GM12878 (cell line): Measurements from ENCODE around the gene RIPOR1. TPM values are rescaled to one million over a fixed set of nuclear protein-coding genes. Genes with fewer than 3 reads are reported as not detected.
A peak's percentile ranks its signal among the peaks of the same experiment; 100 is the strongest.

Source experiments
- ATAC-seq: fragments of 200-7000 bp; cut with Tn5 transposase; 3 replicates; pipeline ENCODE4 v1.9.1; 2020; ENCODE audit warnings: mild to moderate bottlenecking, moderate library complexity
- BruUV-seq: library from RNA; stranded (reverse); fragments of 400-500 nt; replicated peaks from 2 replicates; lab custom pipeline; 2021; lab: Mats Ljungman, UMichigan
- CTCF ChIA-PET: fragments of 300-600 bp; sonication (Branson Sonifier 250); formaldehyde crosslinking; extraction: SDS; loops from one replicate; lab custom pipeline; 2021; ENCODE audit warnings: inconsistent platforms; lab: Yijun Ruan, JAX
- POLR2A ChIA-PET: fragments of 350-600 bp; formaldehyde crosslinking; extraction: SDS; loops from one replicate; lab custom pipeline; 2021; ENCODE audit warnings: inconsistent platforms; lab: Charles Lee
- RAD21 ChIA-PET: fragments of 300-600 bp; sonication (Branson Sonifier 250); formaldehyde crosslinking; loops from one replicate; lab custom pipeline; 2023; ENCODE audit warnings: antibody characterized with exemption; ENCODE audit not compliant: unreplicated experiment; lab: Charles Lee
- SMC1A ChIA-PET: fragments of 300-600 bp; sonication (Branson Sonifier 250); formaldehyde crosslinking; loops from one replicate; lab custom pipeline; 2023; ENCODE audit not compliant: unreplicated experiment, uncharacterized antibody; lab: Charles Lee
- DNase-seq: peaks from one replicate; pipeline ENCODE4 v3.0.0-alpha.2; 2011; ENCODE audit warnings: low read depth, low spot score
- FAIRE-seq: peaks from 3 replicates; lab custom pipeline; 2011; peaks lifted over from hg19 to GRCh38; lab: Jason Lieb, UNC
- H2AFZ ChIP-seq: 2 replicates; pipeline ENCODE4 v1.6.0; 2011; ENCODE audit warnings: low read depth, low read length, control low read depth; ENCODE audit not compliant: control insufficient read depth
- H3K27ac ChIP-seq: 2 replicates; pipeline ENCODE4 v1.5.1; 2011; ENCODE audit warnings: control low read depth; ENCODE audit not compliant: control insufficient read depth, insufficient read depth
- H3K27me3 ChIP-seq, 2 experiments: replicated peaks in 1 of 2; 2 replicates each; pipeline versions ENCODE4 v1.6.0 to v1.6.1; 2011; ENCODE audit warnings: low read length in 1 of 2; ENCODE audit not compliant: control insufficient read depth in 2 of 2, insufficient read depth in 2 of 2
- H3K36me3 ChIP-seq, 2 experiments: 2 replicates each; pipeline ENCODE4 v1.5.1; 2011; ENCODE audit warnings: low read length in 1 of 2; ENCODE audit not compliant: control insufficient read depth in 2 of 2, insufficient read depth in 2 of 2
- H3K4me1 ChIP-seq: 2 replicates; pipeline ENCODE4 v1.6.1; 2011; ENCODE audit warnings: mild to moderate bottlenecking, low read length, moderate library complexity, mixed read lengths; ENCODE audit not compliant: control insufficient read depth, insufficient read depth
- H3K4me2 ChIP-seq: 2 replicates; pipeline ENCODE4 v1.6.0; 2011; ENCODE audit warnings: control low read depth; ENCODE audit not compliant: control insufficient read depth, insufficient read depth
- H3K4me3 ChIP-seq: fragments of 200-600 bp; sonication (generic); 2 replicates; pipeline ENCODE4 v1.5.1; 2016
- H3K79me2 ChIP-seq: 2 replicates; pipeline ENCODE4 v1.6.0; 2011; ENCODE audit warnings: low read length; ENCODE audit not compliant: control insufficient read depth, insufficient read depth
- H3K9ac ChIP-seq: 2 replicates; pipeline ENCODE4 v1.8.0; 2011; ENCODE audit warnings: low read length, control low read depth, mixed read lengths; ENCODE audit not compliant: control insufficient read depth, insufficient read depth
- H3K9me3 ChIP-seq: replicated peaks from 3 replicates; pipeline ENCODE4 v1.5.1; 2011; ENCODE audit warnings: mild to moderate bottlenecking, low read length; ENCODE audit not compliant: control insufficient read depth, insufficient read depth
- H4K20me1 ChIP-seq: 2 replicates; pipeline ENCODE4 v1.6.0; 2011; ENCODE audit not compliant: control insufficient read depth, insufficient read depth
- NFIC ChIP-seq: IDR thresholded peaks from 2 replicates; pipeline ENCODE4 v1.6.1; 2012; ENCODE audit warnings: low read depth, mild to moderate bottlenecking, inconsistent platforms, low read length, moderate library complexity
- NFYA ChIP-seq: IDR thresholded peaks from 2 replicates; pipeline ENCODE4 v1.6.1; 2011; ENCODE audit warnings: low read depth, mild to moderate bottlenecking, low read length, improper control_type of control experiment, borderline replicate concordance
- NR2F1 ChIP-seq: fragments of 450-650 bp; conservative IDR thresholded peaks from 2 replicates; pipeline ENCODE4 v1.6.1; 2017; ENCODE audit warnings: mild to moderate bottlenecking
- RCOR1 ChIP-seq: conservative IDR thresholded peaks from 2 replicates; pipeline ENCODE4 v1.6.1; 2012; ENCODE audit warnings: low read depth, low read length, improper control_type of control experiment
- SIX5 ChIP-seq: IDR thresholded peaks from 2 replicates; pipeline ENCODE4 v1.6.1; 2011; ENCODE audit warnings: mild to moderate bottlenecking, low read depth, low read length, moderate library complexity; ENCODE audit not compliant: severe bottlenecking
- SMAD5 ChIP-seq: IDR thresholded peaks from 2 replicates; pipeline ENCODE4 v1.6.1; 2016; ENCODE audit warnings: antibody characterized with exemption, low read depth
- SMC3 ChIP-seq: IDR thresholded peaks from 2 replicates; pipeline ENCODE4 v1.6.1; 2011; ENCODE audit warnings: low read length, improper control_type of control experiment, borderline replicate concordance
- ZNF207 ChIP-seq: fragments of 450-650 bp; IDR thresholded peaks from 2 replicates; pipeline ENCODE4 v1.6.1; 2014; ENCODE audit warnings: antibody characterized with exemption, mild to moderate bottlenecking, borderline replicate concordance
- ZNF384 ChIP-seq: IDR thresholded peaks from 2 replicates; pipeline ENCODE4 v1.6.1; 2012; ENCODE audit warnings: low read depth, mild to moderate bottlenecking, low read length, improper control_type of control experiment, borderline replicate concordance
- WGBS: methylation state at CpG from one replicate; pipeline ENCODE4 v1.1.6; 2016; ENCODE audit warnings: low lambda C conversion rate; ENCODE audit not compliant: insufficient replicate concordance, insufficient coverage; ENCODE audit errors: missing lambda C conversion rate; 5-methylcytosine and 5-hydroxymethylcytosine counted together
- in situ Hi-C: fragments of 300-500 bp; cut with MboI; formaldehyde crosslinking; loops from 9 replicates; pipeline ENCODE4 v1.14.3; 2018; ENCODE audit warnings: mixed read lengths
- intact Hi-C: fragments of 100-400 bp; cut with micrococcal nuclease; formaldehyde crosslinking; loops from one replicate; pipeline ENCODE4 v1.14.2; 2022; ENCODE audit not compliant: unreplicated experiment
- polyA plus RNA-seq, 11 experiments: library from polyadenylated mRNA; depleted of rRNA in 4 of 11; unstranded in 6 of 11; stranded (reverse) in 5 of 11; fragments of >200 nt; fragmentation: Nextera tagmentation in 4 of 11; fragmentation: Illumina TruSeq in 1 of 11; extraction: Ambion mirVana in 4 of 11; extraction: Trizol in 1 of 11; gene quantifications; 1 replicate in 1 of 11; 2 replicates in 10 of 11; pipeline versions ENCODE4 v1.2.1 to v1.2.3, GENCODE V29; 2011 to 2016; ENCODE audit warnings: inconsistent platforms in 2 of 11, missing spikeins in 2 of 11, low read depth in 1 of 11
- total RNA-seq, 4 experiments: library from RNA; depleted of rRNA in 3 of 4; stranded (reverse); fragments of >200 nt in 3 of 4; fragmentation: Illumina TruSeq in 1 of 4; extraction: Trizol in 1 of 4; gene quantifications; 2 replicates each; pipeline versions ENCODE4 v1.2.1 to v1.2.3, GENCODE V29; 2013 to 2021
- TF ChIP-seq, protein P1 (sequence below): fragments of 150-350 bp; IDR thresholded peaks from 2 replicates; pipeline ENCODE4 v1.6.1; 2014; ENCODE audit warnings: mild to moderate bottlenecking, low read depth, low read length
- TF ChIP-seq, protein P2 (sequence below): IDR thresholded peaks from 2 replicates; pipeline ENCODE4 v1.6.1; 2011; ENCODE audit warnings: mild to moderate bottlenecking, low read depth, low read length, moderate library complexity; ENCODE audit not compliant: insufficient replicate concordance
- TF ChIP-seq, protein P3 (sequence below): IDR thresholded peaks from 2 replicates; pipeline ENCODE4 v1.6.1; 2011; ENCODE audit warnings: borderline replicate concordance, low read depth, mild to moderate bottlenecking, moderate library complexity, mixed read lengths, low read length; ENCODE audit not compliant: insufficient read depth; ENCODE audit errors: extremely low read length
- TF ChIP-seq, protein P4 (sequence below): fragments of 450-650 bp; formaldehyde crosslinking; IDR thresholded peaks from 2 replicates; pipeline ENCODE4 v1.4.0; 2022; ENCODE audit warnings: mild to moderate bottlenecking, moderate library complexity

RIPOR1 gene
- total and polyA plus RNA-seq, 10 of the 15 experiments (the other 5 are each of a cell fraction or from before 2014, with no cell fraction given), result 0.13 to 28.5 (median 7.0) TPM

DNA sequence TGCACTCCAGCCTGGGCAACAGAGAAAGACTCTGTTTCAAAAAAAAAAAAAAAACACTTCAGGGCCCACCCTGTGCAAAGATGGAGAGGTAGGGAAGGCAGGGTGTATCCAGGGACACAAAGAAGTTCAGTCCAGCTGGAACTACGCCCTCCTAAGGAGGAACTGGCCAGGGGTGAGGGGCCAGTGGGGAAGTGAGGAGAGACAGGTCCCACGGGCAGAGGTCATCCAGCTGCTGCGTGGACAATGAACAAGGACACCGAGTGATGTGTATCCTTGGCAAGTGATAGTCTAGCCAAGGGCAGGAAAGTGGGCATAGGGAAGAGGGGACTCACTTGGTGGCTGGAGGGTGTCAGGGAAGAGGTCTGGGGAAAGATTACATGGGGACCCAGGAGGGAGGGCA lies 9.4 kb upstream of the RIPOR1 start (continued):
- TF ChIP-seq, protein P1, sequence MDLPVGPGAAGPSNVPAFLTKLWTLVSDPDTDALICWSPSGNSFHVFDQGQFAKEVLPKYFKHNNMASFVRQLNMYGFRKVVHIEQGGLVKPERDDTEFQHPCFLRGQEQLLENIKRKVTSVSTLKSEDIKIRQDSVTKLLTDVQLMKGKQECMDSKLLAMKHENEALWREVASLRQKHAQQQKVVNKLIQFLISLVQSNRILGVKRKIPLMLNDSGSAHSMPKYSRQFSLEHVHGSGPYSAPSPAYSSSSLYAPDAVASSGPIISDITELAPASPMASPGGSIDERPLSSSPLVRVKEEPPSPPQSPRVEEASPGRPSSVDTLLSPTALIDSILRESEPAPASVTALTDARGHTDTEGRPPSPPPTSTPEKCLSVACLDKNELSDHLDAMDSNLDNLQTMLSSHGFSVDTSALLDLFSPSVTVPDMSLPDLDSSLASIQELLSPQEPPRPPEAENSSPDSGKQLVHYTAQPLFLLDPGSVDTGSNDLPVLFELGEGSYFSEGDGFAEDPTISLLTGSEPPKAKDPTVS, result no peak
- TF ChIP-seq SMAD5, result no peak
- no peak for TF ChIP-seq SMC3
- TF ChIP-seq, all 136 proteins: peak for 0

DNA sequence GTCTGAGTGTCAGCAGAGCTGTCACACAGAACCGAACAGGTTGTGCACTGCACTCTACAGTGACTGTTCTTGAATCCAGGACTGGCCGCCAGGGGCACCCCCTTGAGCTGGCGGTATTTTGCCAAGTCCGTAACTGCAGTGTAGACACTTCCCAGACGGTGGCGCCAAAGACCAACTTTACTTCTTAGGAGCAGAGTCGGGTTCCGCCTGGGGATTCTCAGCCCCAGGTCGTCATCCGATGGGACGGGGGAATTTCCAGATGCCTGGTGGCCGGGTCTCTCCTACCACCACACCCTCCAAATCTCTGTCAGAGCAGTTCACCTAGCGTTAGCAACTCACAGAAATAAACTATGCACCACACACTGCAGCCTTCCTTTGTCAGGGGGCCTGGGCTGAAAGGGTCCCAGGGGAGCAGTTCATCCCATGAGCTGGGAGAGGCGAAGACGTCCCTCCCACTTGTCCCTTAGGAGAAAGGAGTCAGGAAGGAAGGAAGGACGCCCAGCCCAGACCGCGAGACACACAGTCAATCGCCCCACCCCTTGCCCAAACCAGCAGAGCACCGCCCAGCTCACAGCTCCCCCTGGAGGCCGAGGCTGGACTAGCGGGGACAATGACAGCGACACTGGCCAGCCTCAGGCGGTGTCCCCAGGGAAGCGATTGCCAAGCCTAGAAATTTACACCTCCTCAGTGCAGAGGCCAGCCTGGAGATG lies 7.4 kb upstream of the RIPOR1 start:
- H3K79me2 ChIP-seq, result peaks cover 4% of the 10 kb centered on the region
- WGBS, result under 1% methylated on average over 25 of the region's 25 CpGs
- ATAC-seq (peak; percentile 86), DNase-seq (peak; percentile 87), FAIRE-seq (peak; percentile 87)
- ChIA-PET RAD21 (interaction anchor here (0.7 to 2.8 kb wide), 35 partner anchors 9 to 974 kb away, joined by 3 to 31 read pairs (median 6); partner anchors contain the start of genes ACD, ATP6V0D1, C16orf86 and CARMIL2), POLR2A (interaction anchor here (0.6 to 3.8 kb wide), 20 partner anchors 10 to 415 kb away, joined by 3 to 56 read pairs (median 3); partner anchors contain the start of genes ACD, ATP6V0D1, C16orf86 and CARMIL2), CTCF (interaction anchor here (0.5 to 14.1 kb wide), 54 partner anchors 8 to 1865 kb away, joined by 3 to 453 read pairs (median 5); partner anchors contain the start of genes ACD, AGRP, ATP6V0D1 and C16orf86), SMC1A (interaction anchor here (0.6 to 4.0 kb wide), 28 partner anchors 10 to 473 kb away, joined by 3 to 41 read pairs (median 6); partner anchors contain the start of genes ATP6V0D1, C16orf86, CARMIL2 and CTCF)
- no peaks in the 10 kb centered on the region for H3K9me3 ChIP-seq
- H2AFZ ChIP-seq, result peak overlapping the region; percentile 99
- H4K20me1 ChIP-seq, result no peaks in the 10 kb centered on the region
- peak overlapping the region; percentile 100 for H3K4me2 ChIP-seq
- intact Hi-C loops (loop anchor here (1.0 to 10.0 kb wide), 4 partner anchors 41 to 404 kb away; partner anchors contain the start of gene CTCF), in situ Hi-C loops (no loop called here)
- peak overlapping the region; percentile 86 for H3K9ac ChIP-seq
- peak overlapping the region; percentile 98 for H3K27ac ChIP-seq
- no TSS peak for BruUV-seq
- peak overlapping the region; percentile 70; the same call in 1 of the 2 replicates for H3K4me3 ChIP-seq
- H3K36me3 ChIP-seq, result no peaks in the 10 kb centered on the region
- no peaks in the 10 kb centered on the region for H3K27me3 ChIP-seq
- H3K4me1 ChIP-seq, result peaks cover 27% of the 10 kb centered on the region
- TF ChIP-seq, protein P2, sequence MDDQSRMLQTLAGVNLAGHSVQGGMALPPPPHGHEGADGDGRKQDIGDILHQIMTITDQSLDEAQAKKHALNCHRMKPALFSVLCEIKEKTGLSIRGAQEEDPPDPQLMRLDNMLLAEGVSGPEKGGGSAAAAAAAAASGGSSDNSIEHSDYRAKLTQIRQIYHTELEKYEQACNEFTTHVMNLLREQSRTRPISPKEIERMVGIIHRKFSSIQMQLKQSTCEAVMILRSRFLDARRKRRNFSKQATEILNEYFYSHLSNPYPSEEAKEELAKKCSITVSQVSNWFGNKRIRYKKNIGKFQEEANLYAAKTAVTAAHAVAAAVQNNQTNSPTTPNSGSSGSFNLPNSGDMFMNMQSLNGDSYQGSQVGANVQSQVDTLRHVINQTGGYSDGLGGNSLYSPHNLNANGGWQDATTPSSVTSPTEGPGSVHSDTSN, result no peak
- no peak for TF ChIP-seq NFIC
- 0 out of 2 replicates have a peak, but pooled peaks have one; percentile 61 for TF ChIP-seq RCOR1
- no peak; the same call in 1 of the 2 replicates for TF ChIP-seq NR2F1
- TF ChIP-seq, protein P3, sequence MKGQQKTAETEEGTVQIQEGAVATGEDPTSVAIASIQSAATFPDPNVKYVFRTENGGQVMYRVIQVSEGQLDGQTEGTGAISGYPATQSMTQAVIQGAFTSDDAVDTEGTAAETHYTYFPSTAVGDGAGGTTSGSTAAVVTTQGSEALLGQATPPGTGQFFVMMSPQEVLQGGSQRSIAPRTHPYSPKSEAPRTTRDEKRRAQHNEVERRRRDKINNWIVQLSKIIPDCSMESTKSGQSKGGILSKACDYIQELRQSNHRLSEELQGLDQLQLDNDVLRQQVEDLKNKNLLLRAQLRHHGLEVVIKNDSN, result no peak
- TF ChIP-seq ZNF384, result no peak
- TF ChIP-seq ZNF207, result no peak; the same call in none of the 2 replicates
- TF ChIP-seq SIX5, result no peak
- TF ChIP-seq, protein P4, sequence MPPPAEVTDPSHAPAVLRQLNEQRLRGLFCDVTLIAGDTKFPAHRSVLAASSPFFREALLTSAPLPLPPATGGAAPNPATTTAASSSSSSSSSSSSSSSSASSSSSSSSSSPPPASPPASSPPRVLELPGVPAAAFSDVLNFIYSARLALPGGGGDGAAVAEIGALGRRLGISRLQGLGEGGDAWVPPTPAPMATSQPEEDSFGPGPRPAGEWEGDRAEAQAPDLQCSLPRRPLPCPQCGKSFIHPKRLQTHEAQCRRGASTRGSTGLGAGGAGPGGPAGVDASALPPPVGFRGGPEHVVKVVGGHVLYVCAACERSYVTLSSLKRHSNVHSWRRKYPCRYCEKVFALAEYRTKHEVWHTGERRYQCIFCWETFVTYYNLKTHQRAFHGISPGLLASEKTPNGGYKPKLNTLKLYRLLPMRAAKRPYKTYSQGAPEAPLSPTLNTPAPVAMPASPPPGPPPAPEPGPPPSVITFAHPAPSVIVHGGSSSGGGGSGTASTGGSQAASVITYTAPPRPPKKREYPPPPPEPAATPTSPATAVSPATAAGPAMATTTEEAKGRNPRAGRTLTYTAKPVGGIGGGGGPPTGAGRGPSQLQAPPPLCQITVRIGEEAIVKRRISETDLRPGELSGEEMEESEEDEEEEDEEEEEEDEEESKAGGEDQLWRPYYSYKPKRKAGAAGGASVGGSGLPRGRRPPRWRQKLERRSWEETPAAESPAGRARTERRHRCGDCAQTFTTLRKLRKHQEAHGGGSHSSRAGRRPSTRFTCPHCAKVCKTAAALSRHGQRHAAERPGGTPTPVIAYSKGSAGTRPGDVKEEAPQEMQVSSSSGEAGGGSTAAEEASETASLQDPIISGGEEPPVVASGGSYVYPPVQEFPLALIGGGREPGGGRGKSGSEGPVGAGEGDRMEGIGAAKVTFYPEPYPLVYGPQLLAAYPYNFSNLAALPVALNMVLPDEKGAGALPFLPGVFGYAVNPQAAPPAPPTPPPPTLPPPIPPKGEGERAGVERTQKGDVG (CRISPR knock-in tag), result no peak
- TF ChIP-seq NFYA, result no peak
